Stimulated activated naive CD4-positive, alpha-beta T cell treated with Interleukin-2 at 50 U/mL for 16 hours (primary cell): ENCODE measurements around the gene HEY2.
A peak's percentile ranks its signal among the peaks of the same experiment; 100 is the strongest.
"Not testable (repeated sequence)": the region's sequence is repeated elsewhere in the genome, so short reads cannot be mapped to it uniquely, and the experiment has no call there.

Source experiments
- DNase-seq: peaks from one replicate; lab custom pipeline; 2025; lab: John Stamatoyannopoulos, UW

The HEY2 gene

GRCh38 chr6:125795301-125795700 lies 45.9 kb downstream of the HEY2 start:
- no peak for DNase-seq

- no peak for DNase-seq
Measured at GRCh38 chr6:125797120-125797885, 47.9 kb downstream of the HEY2 start.

- DNase-seq = no peak
Measured at GRCh38 chr6:125797886-125798444, 48.5 kb downstream of the HEY2 start.

- DNase-seq = no peak
Measured at GRCh38 chr6:125798734-125799508, 49.5 kb downstream of the HEY2 start.

- DNase-seq = no peak
Measured at GRCh38 chr6:125802383-125802782, 53.0 kb downstream of the HEY2 start.

GRCh38 chr6:125802943-125803377 lies 53.5 kb downstream of the HEY2 start:
- no peak for DNase-seq

- DNase-seq = peak; percentile 29
Measured at GRCh38 chr6:125804264-125804663, 54.8 kb downstream of the HEY2 start.

- not testable (repeated sequence) for DNase-seq
Measured at GRCh38 chr6:125804866-125805425, 55.5 kb downstream of the HEY2 start.

GRCh38 chr6:125806813-125807212 lies 57.4 kb downstream of the HEY2 start:
- no peak for DNase-seq

- peak; percentile 30 for DNase-seq
Measured at GRCh38 chr6:125807293-125807692, 57.9 kb downstream of the HEY2 start.

GRCh38 chr6:125808060-125808459 lies 58.6 kb downstream of the HEY2 start:
- no peak for DNase-seq

- DNase-seq = no peak
Measured at GRCh38 chr6:125808591-125808990, 59.2 kb downstream of the HEY2 start.

GRCh38 chr6:125809570-125810170 lies 60.2 kb downstream of the HEY2 start:
- DNase-seq = no peak

- no peak for DNase-seq
Measured at GRCh38 chr6:125810445-125810844, 61.0 kb downstream of the HEY2 start.
